HG02798 (cell line): ENCODE data around the gene TSPY9.
"Not testable (repeated sequence)": the region's sequence is repeated elsewhere in the genome, so short reads cannot be mapped to it uniquely, and the experiment has no call there.

Experiments
- ATAC-seq: cut with Tn5 transposase; IDR thresholded peaks from one replicate; pipeline ENCODE4 v1.9.1; 2021; ENCODE audit warnings: mild to moderate bottlenecking; ENCODE audit not compliant: unreplicated experiment, poor library complexity

TSPY9 gene, protein sequence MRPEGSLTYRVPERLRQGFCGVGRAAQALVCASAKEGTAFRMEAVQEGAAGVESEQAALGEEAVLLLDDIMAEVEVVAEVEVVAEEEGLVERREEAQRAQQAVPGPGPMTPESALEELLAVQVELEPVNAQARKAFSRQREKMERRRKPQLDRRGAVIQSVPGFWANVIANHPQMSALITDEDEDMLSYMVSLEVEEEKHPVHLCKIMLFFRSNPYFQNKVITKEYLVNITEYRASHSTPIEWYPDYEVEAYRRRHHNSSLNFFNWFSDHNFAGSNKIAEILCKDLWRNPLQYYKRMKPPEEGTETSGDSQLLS

DNA sequence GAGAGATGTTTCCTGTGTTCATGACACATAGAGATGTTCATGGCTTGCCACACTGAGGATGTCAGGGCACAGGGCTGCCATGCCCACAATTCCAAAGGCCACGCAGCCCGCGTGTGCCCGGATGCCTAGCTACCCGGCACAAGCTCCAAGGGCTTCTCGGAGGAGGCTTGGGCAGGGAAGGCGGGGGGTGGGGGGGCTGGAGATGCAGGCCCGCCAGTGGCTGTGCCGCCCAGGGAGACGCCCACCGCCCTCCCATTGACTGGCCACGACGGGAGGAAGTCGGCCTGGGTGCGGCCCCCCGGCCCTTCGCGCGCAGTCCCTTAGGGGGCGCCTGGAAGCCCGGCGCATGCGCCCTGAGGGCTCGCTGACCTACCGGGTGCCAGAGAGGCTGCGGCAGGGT, at the start of gene TSPY9:
Gene TSPY9 (plus strand): TSS at position 301 of the 400 bp plus-strand sequence. CDS start 46 bp downstream, at position 347.
- ATAC-seq, result not testable (repeated sequence)

GRCh38 chrY:9466655-9467054, 20.4 kb upstream of the TSPY9 start, which contains the start of gene TSPY1:
TSPY1 (plus strand) TSS chrY:9466955; CDS start chrY:9467001, 46 bp downstream.
- ATAC-seq, result not testable (repeated sequence)

- not testable (repeated sequence) for ATAC-seq
These were observed 17.3 kb downstream of the TSPY9 start for GRCh38 chrY:9504396-9504795.

- not testable (repeated sequence) for ATAC-seq
These were observed 29.2 kb downstream of the TSPY9 start for GRCh38 chrY:9516287-9516686.

DNA sequence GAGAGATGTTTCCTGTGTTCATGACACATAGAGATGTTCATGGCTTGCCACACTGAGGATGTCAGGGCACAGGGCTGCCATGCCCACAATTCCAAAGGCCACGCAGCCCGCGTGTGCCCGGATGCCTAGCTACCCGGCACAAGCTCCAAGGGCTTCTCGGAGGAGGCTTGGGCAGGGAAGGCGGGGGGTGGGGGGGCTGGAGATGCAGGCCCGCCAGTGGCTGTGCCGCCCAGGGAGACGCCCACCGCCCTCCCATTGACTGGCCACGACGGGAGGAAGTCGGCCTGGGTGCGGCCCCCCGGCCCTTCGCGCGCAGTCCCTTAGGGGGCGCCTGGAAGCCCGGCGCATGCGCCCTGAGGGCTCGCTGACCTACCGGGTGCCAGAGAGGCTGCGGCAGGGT, 40.5 kb downstream of the TSPY9 start, which contains the start of gene TSPY10:
Gene TSPY10 (plus strand): TSS at position 301 of the 400 bp plus-strand sequence. CDS start 46 bp downstream, at position 347.
- not testable (repeated sequence) for ATAC-seq
